Keratinocyte (primary cell): ENCODE measurements around the gene TOX3. TPM values are rescaled to one million over a fixed set of nuclear protein-coding genes. Genes with fewer than 3 reads are reported as not detected.

Experiments used
- DNase-seq: peaks from one replicate; pipeline ENCODE4 v3.0.0-alpha.2; 2011; ENCODE audit warnings: low read depth, missing footprints, low spot score
- FAIRE-seq: peaks from 2 replicates; lab custom pipeline; 2011; peaks lifted over from hg19 to GRCh38; lab: Jason Lieb, UNC
- H2AFZ ChIP-seq: 2 replicates; pipeline ENCODE4 v1.6.0; 2012; ENCODE audit warnings: low read length, control low read depth, inconsistent platforms; ENCODE audit not compliant: control insufficient read depth
- H3K27ac ChIP-seq: 2 replicates; pipeline ENCODE4 v1.5.1; 2011; ENCODE audit warnings: low read length; ENCODE audit not compliant: control insufficient read depth, insufficient read depth
- H3K27me3 ChIP-seq: 3 replicates; pipeline ENCODE4 v1.6.0; 2011; ENCODE audit warnings: low read length; ENCODE audit not compliant: control insufficient read depth, insufficient read depth; ENCODE audit errors: extremely low read depth
- H3K36me3 ChIP-seq, 2 experiments: 2 replicates in 1 of 2; 3 replicates in 1 of 2; pipeline ENCODE4 v1.5.1; 2011; ENCODE audit warnings: low read length in 2 of 2, mild to moderate bottlenecking in 1 of 2; ENCODE audit not compliant: control insufficient read depth in 2 of 2, insufficient read depth in 2 of 2; ENCODE audit errors: extremely low read depth in 1 of 2
- H3K4me1 ChIP-seq: 3 replicates; pipeline ENCODE4 v1.5.1; 2011; ENCODE audit warnings: low read length; ENCODE audit not compliant: control insufficient read depth, insufficient read depth; ENCODE audit errors: extremely low read depth
- H3K4me2 ChIP-seq: 3 replicates; pipeline ENCODE4 v1.6.0; 2011; ENCODE audit warnings: low read depth, low read length; ENCODE audit not compliant: control insufficient read depth, insufficient read depth; ENCODE audit errors: extremely low read depth
- H3K4me3 ChIP-seq, 3 experiments: fragments of 200-600 bp in 1 of 3; sonication (generic) in 1 of 3; 2 replicates in 2 of 3; 3 replicates in 1 of 3; pipeline ENCODE4 v1.5.1; 2011 to 2016; ENCODE audit warnings: low read length in 3 of 3, mild to moderate bottlenecking in 3 of 3, control low read depth in 2 of 3, inconsistent platforms in 1 of 3, low read depth in 1 of 3, mixed read lengths in 1 of 3, mixed run types in 1 of 3, moderate library complexity in 1 of 3; ENCODE audit not compliant: control insufficient read depth in 2 of 3, insufficient read depth in 2 of 3; ENCODE audit errors: extremely low read depth in 1 of 3
- H3K79me2 ChIP-seq: 2 replicates; pipeline ENCODE4 v1.6.0; 2012; ENCODE audit warnings: low read length; ENCODE audit not compliant: control insufficient read depth, insufficient read depth
- H3K9ac ChIP-seq: 3 replicates; pipeline ENCODE4 v1.6.0; 2011; ENCODE audit warnings: low read length; ENCODE audit not compliant: control insufficient read depth, insufficient read depth; ENCODE audit errors: extremely low read depth
- H3K9me1 ChIP-seq: 3 replicates; pipeline ENCODE4 v1.6.0; 2011; ENCODE audit warnings: low read length; ENCODE audit not compliant: control insufficient read depth, insufficient read depth; ENCODE audit errors: extremely low read depth
- H3K9me3 ChIP-seq: 2 replicates; pipeline ENCODE4 v1.5.1; 2012; ENCODE audit warnings: low read depth, low read length; ENCODE audit not compliant: control insufficient read depth
- H4K20me1 ChIP-seq: 3 replicates; pipeline ENCODE4 v1.6.0; 2011; ENCODE audit warnings: low read length; ENCODE audit not compliant: control insufficient read depth, insufficient read depth; ENCODE audit errors: extremely low read depth
- EZH2 ChIP-seq: IDR thresholded peaks from one replicate; pipeline ENCODE4 v1.6.1; 2012; ENCODE audit warnings: inconsistent platforms, mild to moderate bottlenecking, low read length, moderate library complexity
- dilution Hi-C: fragments of 300-500 bp; cut with MboI; formaldehyde crosslinking; loops from one replicate; pipeline ENCODE4 v1.7.0; 2020; ENCODE audit warnings: low sequenced_read_pairs; ENCODE audit not compliant: extremely low pct_ligation_motif_present
- polyA plus RNA-seq, 5 experiments: library from polyadenylated mRNA; depleted of rRNA in 3 of 5; stranded (reverse) in 3 of 5; stranded (forward) in 1 of 5; unstranded in 1 of 5; fragments of >200 nt; gene quantifications; 1 replicate in 1 of 5; 2 replicates in 3 of 5; 3 replicates in 1 of 5; pipeline versions ENCODE4 v1.2.1 to v1.2.3, GENCODE V29; 2011 to 2012; ENCODE audit warnings: missing spikeins in 2 of 5, low read depth in 1 of 5, low replicate concordance in 1 of 5
- TF ChIP-seq, protein P1 (sequence below), 3 experiments: IDR thresholded peaks in 1 of 3; conservative IDR thresholded peaks in 1 of 3; optimal IDR thresholded peaks in 1 of 3; 2 replicates in 2 of 3; 3 replicates in 1 of 3; pipeline versions ENCODE3 to v1.5.1; 2011; ENCODE audit warnings: low read length in 3 of 3, mild to moderate bottlenecking in 3 of 3, moderate library complexity in 2 of 3, control low read depth in 1 of 3, inconsistent platforms in 1 of 3; ENCODE audit not compliant: insufficient read depth in 2 of 3; ENCODE audit errors: extremely low read depth in 1 of 3

TOX3 gene
- polyA plus RNA-seq, 1 donor (not counting 4 experiments of a cell fraction or from before 2014, with no cell fraction given), result not detected

DNA sequence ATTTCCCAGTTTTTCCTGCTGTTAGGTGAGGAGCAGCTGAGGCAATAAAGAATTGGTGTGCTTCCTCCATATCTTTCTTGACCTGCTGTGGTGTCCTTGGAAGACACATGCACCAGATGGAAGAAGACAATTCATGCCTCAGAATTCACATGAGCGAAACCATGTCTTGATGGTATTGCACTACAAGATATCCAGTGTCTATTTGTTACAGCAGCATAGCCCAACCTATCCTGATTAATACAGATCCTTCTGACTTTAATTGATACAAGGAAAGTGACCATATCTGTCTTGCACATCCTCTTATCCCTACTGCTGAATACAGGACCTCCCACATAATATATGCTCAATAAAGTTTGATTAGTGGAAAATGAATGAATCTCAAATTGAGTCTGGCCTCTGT, 9.1 kb upstream of the TOX3 start:
- no peaks in the 10 kb centered on the region for H4K20me1 ChIP-seq

GRCh38 chr16:52555572-52555971, 8.6 kb upstream of the TOX3 start:
- no peak for DNase-seq
- no peak for FAIRE-seq
- H3K27ac ChIP-seq, result no peak overlapping the region
- H3K9me3 ChIP-seq, result no peaks in the 10 kb centered on the region
- TF ChIP-seq, protein P1, sequence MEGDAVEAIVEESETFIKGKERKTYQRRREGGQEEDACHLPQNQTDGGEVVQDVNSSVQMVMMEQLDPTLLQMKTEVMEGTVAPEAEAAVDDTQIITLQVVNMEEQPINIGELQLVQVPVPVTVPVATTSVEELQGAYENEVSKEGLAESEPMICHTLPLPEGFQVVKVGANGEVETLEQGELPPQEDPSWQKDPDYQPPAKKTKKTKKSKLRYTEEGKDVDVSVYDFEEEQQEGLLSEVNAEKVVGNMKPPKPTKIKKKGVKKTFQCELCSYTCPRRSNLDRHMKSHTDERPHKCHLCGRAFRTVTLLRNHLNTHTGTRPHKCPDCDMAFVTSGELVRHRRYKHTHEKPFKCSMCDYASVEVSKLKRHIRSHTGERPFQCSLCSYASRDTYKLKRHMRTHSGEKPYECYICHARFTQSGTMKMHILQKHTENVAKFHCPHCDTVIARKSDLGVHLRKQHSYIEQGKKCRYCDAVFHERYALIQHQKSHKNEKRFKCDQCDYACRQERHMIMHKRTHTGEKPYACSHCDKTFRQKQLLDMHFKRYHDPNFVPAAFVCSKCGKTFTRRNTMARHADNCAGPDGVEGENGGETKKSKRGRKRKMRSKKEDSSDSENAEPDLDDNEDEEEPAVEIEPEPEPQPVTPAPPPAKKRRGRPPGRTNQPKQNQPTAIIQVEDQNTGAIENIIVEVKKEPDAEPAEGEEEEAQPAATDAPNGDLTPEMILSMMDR (optimal IDR thresholded peaks at IDR 0.05 in 1 of 3, IDR thresholded peaks at IDR 0.05 in 1 of 3, conservative IDR thresholded peaks at IDR 0.05 in 1 of 3; ENCODE audit: extremely low read depth in 1 of 3, insufficient read depth in 2 of 3, low read length in 3 of 3), result no peak
- no peak for TF ChIP-seq EZH2
- no peaks in the 10 kb centered on the region for H3K27me3 ChIP-seq
- dilution Hi-C loops, result no loop called here
- no peak overlapping the region for H3K4me2 ChIP-seq
- no peaks in the 10 kb centered on the region for H4K20me1 ChIP-seq
- H3K36me3 ChIP-seq, result no peaks in the 10 kb centered on the region
- H3K4me1 ChIP-seq, result peaks cover 7% of the 10 kb centered on the region
- H3K79me2 ChIP-seq, result no peaks in the 10 kb centered on the region
- H3K9me1 ChIP-seq, result no peaks in the 10 kb centered on the region
- no peak overlapping the region for H3K4me3 ChIP-seq
- no peak overlapping the region for H3K9ac ChIP-seq
- H2AFZ ChIP-seq, result no peak overlapping the region

More for the DNA sequence above, 9.1 kb upstream of the TOX3 start:
- no peak for FAIRE-seq
- dilution Hi-C loops, result no loop called here
- Histone ChIP-seq H3K79me2 (no peaks in the 10 kb centered on the region), H3K36me3 (no peaks in the 10 kb centered on the region), H3K4me1 (peaks cover 6% of the 10 kb centered on the region), H3K4me2 (no peak overlapping the region), H3K9ac (no peak overlapping the region), H2AFZ (no peak overlapping the region), H3K4me3 (no peak overlapping the region), H3K27ac (no peak overlapping the region), H3K9me1 (no peaks in the 10 kb centered on the region), H3K9me3 (no peaks in the 10 kb centered on the region), H3K27me3 (no peaks in the 10 kb centered on the region)
- DNase-seq, result no peak
- TF ChIP-seq, protein P1 (optimal IDR thresholded peaks at IDR 0.05 in 1 of 3, IDR thresholded peaks at IDR 0.05 in 1 of 3, conservative IDR thresholded peaks at IDR 0.05 in 1 of 3; ENCODE audit: extremely low read depth in 1 of 3, insufficient read depth in 2 of 3, low read length in 3 of 3), result no peak
- no peak for TF ChIP-seq EZH2
